Lower lobe of right lung (tissue), 2 donors: Measurements from ENCODE around the gene MCM10. TPM values are rescaled to one million over a fixed set of nuclear protein-coding genes. Genes with fewer than 3 reads are reported as not detected.

Experiments
- ATAC-seq, 2 donors: fragments of 200-7000 bp; cut with Tn5 transposase; one replicate each; pipeline ENCODE4 v1.9.1; 2020 to 2022; ENCODE audit warnings: mild to moderate bottlenecking in 2 of 2, moderate library complexity in 2 of 2
- DNase-seq: peaks from one replicate; pipeline ENCODE4 v3.0.0-alpha.2; 2020
- H3K27ac ChIP-seq: fragments of 200-600 bp; one replicate; pipeline ENCODE4 v1.8.0; 2022
- H3K27me3 ChIP-seq: fragments of 200-600 bp; one replicate; pipeline ENCODE4 v1.8.0; 2022; ENCODE audit warnings: low read depth
- H3K36me3 ChIP-seq: fragments of 200-600 bp; one replicate; pipeline ENCODE4 v1.8.0; 2022; ENCODE audit warnings: mild to moderate bottlenecking
- H3K4me1 ChIP-seq: fragments of 200-600 bp; one replicate; pipeline ENCODE4 v1.8.0; 2022
- H3K4me3 ChIP-seq: fragments of 200-600 bp; one replicate; pipeline ENCODE4 v1.8.0; 2022; ENCODE audit warnings: mild to moderate bottlenecking
- H3K9me3 ChIP-seq: fragments of 200-600 bp; one replicate; pipeline ENCODE4 v1.8.0; 2022
- intact Hi-C: fragments of 100-400 bp; cut with DNase I; formaldehyde crosslinking; loops from one replicate; pipeline ENCODE4 v1.11.0; 2022
- total RNA-seq: library from RNA; stranded (reverse); fragmentation: NEBNext Ultra II Directional; extraction: Animal tissue kit (Norgen Biotek cat#: 25700); gene quantifications from one replicate; pipeline ENCODE4 v1.2.1, GENCODE V29; 2021
- TF ChIP-seq, protein P1 (sequence below): fragments of 200-600 bp; IDR thresholded peaks from one replicate; pipeline ENCODE4 v1.8.0; 2022; ENCODE audit warnings: antibody characterized with exemption, mild to moderate bottlenecking
- donor health status: DM: no; HTN: yes; CAD: no; lungs with severe emphysema.

MCM10 gene
- total RNA-seq, 1 donor from 2014 or later, result 0.38 TPM

GRCh38 chr10:13189961-13190360 lies 28.6 kb downstream of the MCM10 start:
- no peaks in the 10 kb centered on the region for H3K9me3 ChIP-seq
- no peaks in the 10 kb centered on the region for H3K4me1 ChIP-seq
- no peak for ATAC-seq
- intact Hi-C loops, result no loop called here
- DNase-seq, result no peak
- no peaks in the 10 kb centered on the region for H3K36me3 ChIP-seq
- TF ChIP-seq, protein P1, sequence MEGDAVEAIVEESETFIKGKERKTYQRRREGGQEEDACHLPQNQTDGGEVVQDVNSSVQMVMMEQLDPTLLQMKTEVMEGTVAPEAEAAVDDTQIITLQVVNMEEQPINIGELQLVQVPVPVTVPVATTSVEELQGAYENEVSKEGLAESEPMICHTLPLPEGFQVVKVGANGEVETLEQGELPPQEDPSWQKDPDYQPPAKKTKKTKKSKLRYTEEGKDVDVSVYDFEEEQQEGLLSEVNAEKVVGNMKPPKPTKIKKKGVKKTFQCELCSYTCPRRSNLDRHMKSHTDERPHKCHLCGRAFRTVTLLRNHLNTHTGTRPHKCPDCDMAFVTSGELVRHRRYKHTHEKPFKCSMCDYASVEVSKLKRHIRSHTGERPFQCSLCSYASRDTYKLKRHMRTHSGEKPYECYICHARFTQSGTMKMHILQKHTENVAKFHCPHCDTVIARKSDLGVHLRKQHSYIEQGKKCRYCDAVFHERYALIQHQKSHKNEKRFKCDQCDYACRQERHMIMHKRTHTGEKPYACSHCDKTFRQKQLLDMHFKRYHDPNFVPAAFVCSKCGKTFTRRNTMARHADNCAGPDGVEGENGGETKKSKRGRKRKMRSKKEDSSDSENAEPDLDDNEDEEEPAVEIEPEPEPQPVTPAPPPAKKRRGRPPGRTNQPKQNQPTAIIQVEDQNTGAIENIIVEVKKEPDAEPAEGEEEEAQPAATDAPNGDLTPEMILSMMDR, result no peak
- no peak overlapping the region for H3K4me3 ChIP-seq
- no peaks in the 10 kb centered on the region for H3K27me3 ChIP-seq
- H3K27ac ChIP-seq, result no peak overlapping the region

GRCh38 chr10:13190816-13191215 lies 29.5 kb downstream of the MCM10 start:
- Histone ChIP-seq H3K9me3 (no peaks in the 10 kb centered on the region), H3K36me3 (no peaks in the 10 kb centered on the region), H3K4me3 (no peak overlapping the region), H3K27ac (no peak overlapping the region), H3K4me1 (no peaks in the 10 kb centered on the region), H3K27me3 (no peaks in the 10 kb centered on the region)
- TF ChIP-seq, protein P1, result no peak
- no peak for ATAC-seq
- no peak for DNase-seq
- intact Hi-C loops, result no loop called here

- no peaks in the 10 kb centered on the region for H3K9me3 ChIP-seq
These were observed 30.0 kb downstream of the MCM10 start for GRCh38 chr10:13191362-13191761.

DNA sequence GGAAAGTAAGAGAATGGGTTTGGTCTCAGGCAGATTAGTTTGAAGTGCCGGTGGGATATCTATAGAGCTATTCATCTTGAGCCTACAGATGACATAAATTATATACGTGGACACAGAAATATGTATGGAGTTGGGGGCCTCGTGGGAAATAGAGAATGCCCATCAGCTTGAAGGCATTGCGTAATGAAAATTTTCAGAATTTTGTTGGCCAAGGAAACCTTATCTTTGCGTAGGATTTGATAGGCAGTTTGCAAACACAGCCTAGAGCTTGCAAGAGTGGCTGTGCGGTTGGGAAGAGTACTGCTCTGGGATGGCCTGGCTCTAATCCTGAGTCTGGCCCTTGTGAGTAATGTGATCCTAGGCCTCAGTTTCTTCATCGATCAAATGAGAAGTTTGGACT lies 32.3 kb downstream of the MCM10 start:
- TF ChIP-seq, protein P1, result no peak
- H3K36me3 ChIP-seq, result no peaks in the 10 kb centered on the region
- no peaks in the 10 kb centered on the region for H3K27me3 ChIP-seq
- H3K4me1 ChIP-seq, result no peaks in the 10 kb centered on the region
- DNase-seq, result no peak
- intact Hi-C loops, result no loop called here
- H3K4me3 ChIP-seq, result no peak overlapping the region
- no peak for ATAC-seq
- H3K9me3 ChIP-seq, result no peaks in the 10 kb centered on the region
- H3K27ac ChIP-seq, result no peak overlapping the region

More at GRCh38 chr10:13191362-13191761, 30.0 kb downstream of the MCM10 start:
- no peaks in the 10 kb centered on the region for H3K36me3 ChIP-seq
- H3K27me3 ChIP-seq, result no peaks in the 10 kb centered on the region
- no peak overlapping the region for H3K4me3 ChIP-seq
- DNase-seq, result no peak
- no peaks in the 10 kb centered on the region for H3K4me1 ChIP-seq
- intact Hi-C loops, result no loop called here
- no peak overlapping the region for H3K27ac ChIP-seq
- ATAC-seq, result no peak
- TF ChIP-seq, protein P1, result no peak

GRCh38 chr10:13195016-13195415 lies 33.7 kb downstream of the MCM10 start:
- Histone ChIP-seq H3K9me3 (no peaks in the 10 kb centered on the region), H3K27ac (no peak overlapping the region), H3K36me3 (no peaks in the 10 kb centered on the region), H3K27me3 (no peaks in the 10 kb centered on the region), H3K4me1 (no peaks in the 10 kb centered on the region), H3K4me3 (no peak overlapping the region)
- DNase-seq, result no peak
- TF ChIP-seq, protein P1, result no peak
- intact Hi-C loops, result no loop called here
- ATAC-seq, result no peak

DNA sequence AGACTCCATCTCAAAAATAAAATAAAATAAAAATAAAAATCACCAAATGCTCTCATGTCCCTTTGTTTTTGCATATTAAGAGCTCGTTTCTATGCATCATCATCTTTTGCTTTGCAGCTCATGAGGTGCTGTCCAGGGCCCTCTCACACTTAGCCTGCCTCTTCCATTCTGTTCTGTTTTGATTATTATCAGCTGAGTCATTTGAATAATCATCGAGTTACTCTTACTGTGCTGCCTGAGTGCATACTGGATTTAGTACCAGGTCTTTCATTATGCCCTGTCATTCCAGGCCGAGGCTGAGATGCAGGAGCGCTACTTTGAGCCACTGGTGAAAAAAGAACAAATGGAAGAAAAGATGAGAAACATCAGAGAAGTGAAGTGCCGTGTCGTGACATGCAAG lies 39.8 kb downstream of the MCM10 start:
- Histone ChIP-seq H3K36me3 (no peaks in the 10 kb centered on the region), H3K4me3 (no peak overlapping the region), H3K9me3 (no peaks in the 10 kb centered on the region), H3K4me1 (no peaks in the 10 kb centered on the region), H3K27me3 (no peaks in the 10 kb centered on the region), H3K27ac (no peak overlapping the region)
- DNase-seq (no peak), ATAC-seq (no peak)
- intact Hi-C loops, result no loop called here
- TF ChIP-seq, protein P1, result no peak
